ENCODE measurements around the gene OR5T2.
"Not testable (repeated sequence)": the region's sequence is repeated elsewhere in the genome, so short reads cannot be mapped to it uniquely, and the experiment has no call there.

The OR5T2 gene

DNA sequence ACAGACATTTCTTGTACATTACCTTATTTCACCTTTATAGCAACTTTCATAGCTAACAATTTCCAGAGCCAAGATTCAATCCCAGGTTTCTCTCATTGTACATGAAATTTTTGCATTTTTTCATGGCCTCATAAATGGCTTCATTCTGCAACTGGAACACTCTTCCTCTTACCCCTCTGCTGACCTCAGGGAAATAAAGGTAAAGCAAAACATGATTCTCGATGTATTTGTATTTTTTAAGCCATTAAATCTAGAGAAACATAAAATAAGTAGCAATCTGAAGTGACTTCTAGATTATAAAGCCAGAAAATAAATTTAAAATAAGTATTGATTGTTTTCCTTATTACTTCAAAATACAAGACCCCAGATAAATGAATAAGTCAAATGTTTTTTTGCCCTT is at the start of gene OR5T2:
TSS of gene OR5T2 (minus strand) at position 101 of the 400 bp plus-strand sequence. CDS start 1,193 bp downstream, outside the sequence.
- no peak within 1 kb of the TSS for H3K4me3 ChIP-seq (ENCODE audit: low read depth, low read length)
- no peak for DNase-seq (ENCODE audit: low read depth)
- TF ChIP-seq MYC (IDR thresholded peaks at IDR 0.05; ENCODE audit: low read depth, low read length) (no peak), POLR2A (IDR thresholded peaks at IDR 0.05; ENCODE audit: extremely low read depth, insufficient read length) (no peak)
- TF ChIP-seq, protein P1, sequence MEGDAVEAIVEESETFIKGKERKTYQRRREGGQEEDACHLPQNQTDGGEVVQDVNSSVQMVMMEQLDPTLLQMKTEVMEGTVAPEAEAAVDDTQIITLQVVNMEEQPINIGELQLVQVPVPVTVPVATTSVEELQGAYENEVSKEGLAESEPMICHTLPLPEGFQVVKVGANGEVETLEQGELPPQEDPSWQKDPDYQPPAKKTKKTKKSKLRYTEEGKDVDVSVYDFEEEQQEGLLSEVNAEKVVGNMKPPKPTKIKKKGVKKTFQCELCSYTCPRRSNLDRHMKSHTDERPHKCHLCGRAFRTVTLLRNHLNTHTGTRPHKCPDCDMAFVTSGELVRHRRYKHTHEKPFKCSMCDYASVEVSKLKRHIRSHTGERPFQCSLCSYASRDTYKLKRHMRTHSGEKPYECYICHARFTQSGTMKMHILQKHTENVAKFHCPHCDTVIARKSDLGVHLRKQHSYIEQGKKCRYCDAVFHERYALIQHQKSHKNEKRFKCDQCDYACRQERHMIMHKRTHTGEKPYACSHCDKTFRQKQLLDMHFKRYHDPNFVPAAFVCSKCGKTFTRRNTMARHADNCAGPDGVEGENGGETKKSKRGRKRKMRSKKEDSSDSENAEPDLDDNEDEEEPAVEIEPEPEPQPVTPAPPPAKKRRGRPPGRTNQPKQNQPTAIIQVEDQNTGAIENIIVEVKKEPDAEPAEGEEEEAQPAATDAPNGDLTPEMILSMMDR (IDR thresholded peaks at IDR 0.05; ENCODE audit: low read depth, low read length), result no peak
- TF ChIP-seq, protein P2, sequence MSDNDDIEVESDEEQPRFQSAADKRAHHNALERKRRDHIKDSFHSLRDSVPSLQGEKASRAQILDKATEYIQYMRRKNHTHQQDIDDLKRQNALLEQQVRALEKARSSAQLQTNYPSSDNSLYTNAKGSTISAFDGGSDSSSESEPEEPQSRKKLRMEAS (IDR thresholded peaks at IDR 0.05; ENCODE audit: low read depth, low read length), result no peak

DNA sequence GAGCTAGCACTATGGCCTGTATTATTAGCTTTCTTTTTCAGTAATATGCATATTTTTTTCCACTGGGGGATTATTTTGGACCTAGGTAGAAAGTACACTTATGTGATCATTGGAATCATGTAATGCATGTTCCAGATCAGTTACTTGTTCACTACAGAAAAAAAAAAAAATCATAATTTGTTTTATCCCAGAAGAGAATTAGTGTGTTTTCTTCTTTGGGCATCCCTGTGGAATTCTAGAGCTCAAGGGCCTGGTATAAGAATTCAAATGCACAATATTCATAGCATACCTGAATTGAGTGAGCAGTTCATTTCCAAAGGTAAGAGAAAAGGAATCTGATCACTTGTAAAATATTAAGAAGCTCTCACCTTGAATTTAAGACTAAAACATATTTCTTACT is 39.8 kb upstream of the OR5T2 start, which contains the start of gene OR5T1:
TSS of gene OR5T1 (plus strand) at position 301 of the 400 bp plus-strand sequence. CDS start 1,485 bp downstream, outside the sequence.
- DNase-seq (ENCODE audit: low read depth), result no peak
- no peak within 1 kb of the TSS for H3K4me3 ChIP-seq (ENCODE audit: low read depth, low read length)
- TF ChIP-seq POLR2A (IDR thresholded peaks at IDR 0.05; ENCODE audit: extremely low read depth, insufficient read length), result no peak
- TF ChIP-seq MYC (IDR thresholded peaks at IDR 0.05; ENCODE audit: low read depth, low read length), result no peak
- TF ChIP-seq, protein P1 (IDR thresholded peaks at IDR 0.05; ENCODE audit: low read depth, low read length), result no peak
- TF ChIP-seq, protein P2 (IDR thresholded peaks at IDR 0.05; ENCODE audit: low read depth, low read length), result no peak

DNA sequence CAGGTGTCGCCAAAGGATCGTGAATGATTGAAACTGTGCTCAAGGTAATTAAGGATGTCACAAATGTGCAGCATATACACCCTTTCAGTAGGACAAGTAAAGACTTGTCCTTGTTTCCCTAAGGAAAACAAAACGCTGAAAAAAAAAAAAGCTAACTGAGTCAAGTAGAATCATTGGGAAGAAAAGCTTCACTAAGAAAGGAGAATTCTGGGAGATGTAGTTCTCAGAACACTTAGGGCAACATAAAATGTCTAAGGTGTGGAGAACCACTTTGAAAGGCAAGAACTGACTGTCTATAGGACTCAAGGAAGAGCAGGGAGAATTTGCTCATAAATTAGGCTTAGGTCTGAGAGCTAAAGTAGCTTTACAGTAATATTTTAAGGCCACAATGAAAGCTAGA is 37.0 kb upstream of the OR5T2 start:
- H3K4me3 ChIP-seq (ENCODE audit: low read depth, low read length), result no peak overlapping the region
- TF ChIP-seq, protein P1 (IDR thresholded peaks at IDR 0.05; ENCODE audit: low read depth, low read length), result no peak
- no peak for TF ChIP-seq POLR2A (IDR thresholded peaks at IDR 0.05; ENCODE audit: extremely low read depth, insufficient read length)
- TF ChIP-seq, protein P2 (IDR thresholded peaks at IDR 0.05; ENCODE audit: low read depth, low read length), result no peak
- TF ChIP-seq MYC (IDR thresholded peaks at IDR 0.05; ENCODE audit: low read depth, low read length), result no peak
- DNase-seq (ENCODE audit: low read depth), result no peak

DNA sequence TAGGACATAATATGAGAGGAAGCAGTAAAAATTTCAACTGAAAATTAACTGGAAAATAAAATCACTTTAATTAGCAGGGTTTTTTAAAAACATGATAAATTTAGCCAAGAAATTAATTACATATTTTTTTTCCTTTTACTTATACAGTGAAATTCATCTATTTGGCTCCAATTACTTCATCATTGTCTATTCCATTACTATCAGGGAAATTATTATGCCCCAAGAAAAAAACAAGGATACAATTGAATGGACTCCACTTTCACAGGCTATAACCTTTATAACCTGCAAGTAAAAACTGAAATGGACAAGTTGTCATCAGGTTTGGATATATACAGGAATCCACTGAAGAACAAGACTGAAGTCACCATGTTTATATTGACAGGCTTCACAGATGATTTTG is 17.9 kb upstream of the OR5T2 start, which contains the start of gene OR5T3:
TSS of gene OR5T3 (plus strand) at position 301 of the 400 bp plus-strand sequence. CDS start at position 301, 0 bp downstream.
- no peak for DNase-seq (ENCODE audit: low read depth)
- no peak within 1 kb of the TSS for H3K4me3 ChIP-seq (ENCODE audit: low read depth, low read length)
- TF ChIP-seq, protein P2 (IDR thresholded peaks at IDR 0.05; ENCODE audit: low read depth, low read length), result no peak
- TF ChIP-seq POLR2A (IDR thresholded peaks at IDR 0.05; ENCODE audit: extremely low read depth, insufficient read length) (no peak), MYC (IDR thresholded peaks at IDR 0.05; ENCODE audit: low read depth, low read length) (no peak)
- TF ChIP-seq, protein P1 (IDR thresholded peaks at IDR 0.05; ENCODE audit: low read depth, low read length), result no peak

DNA sequence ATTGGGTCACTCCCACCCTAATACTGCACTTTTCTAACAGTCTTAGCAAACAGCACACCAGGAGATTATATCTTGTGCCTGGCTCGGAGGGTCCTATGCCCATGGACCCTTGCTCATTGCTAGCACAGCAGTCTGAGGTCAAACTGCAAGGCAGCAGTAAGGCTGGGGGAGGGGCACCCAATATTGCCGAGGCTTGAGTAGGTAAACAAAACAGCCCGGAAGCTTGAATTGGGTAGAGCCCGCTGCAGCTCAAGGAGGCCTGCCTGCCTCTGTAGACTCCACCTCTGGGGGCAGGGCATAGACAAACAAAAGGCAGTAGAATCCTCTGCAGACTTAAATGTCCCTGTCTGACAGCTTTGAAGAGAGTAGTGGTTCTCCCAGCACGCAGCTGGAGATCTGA is 14.3 kb downstream of the OR5T2 start:
- H3K4me3 ChIP-seq (ENCODE audit: low read depth, low read length); DNase-seq (ENCODE audit: low read depth): not testable (repeated sequence)

DNA sequence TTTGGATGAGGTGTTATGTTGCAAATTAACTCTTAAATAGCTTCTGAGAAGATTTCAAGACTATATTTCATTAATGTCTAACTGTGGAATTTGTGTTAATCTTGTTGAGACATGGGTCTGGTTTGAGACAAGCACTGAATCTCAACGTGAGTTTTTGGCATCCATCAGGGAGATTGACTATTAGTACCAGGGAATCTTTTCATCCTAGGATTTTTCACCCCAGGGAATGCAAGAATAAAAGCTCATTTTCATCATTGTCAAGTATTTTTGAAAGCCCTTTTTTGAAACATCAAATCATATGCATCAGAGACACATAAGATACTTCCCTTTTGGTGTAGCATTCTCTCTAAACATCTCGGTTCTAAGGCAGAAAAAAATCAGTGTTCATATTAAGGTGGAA is 19.5 kb downstream of the OR5T2 start:
- DNase-seq (ENCODE audit: low read depth), result no peak
- no peak overlapping the region for H3K4me3 ChIP-seq (ENCODE audit: low read depth, low read length)
- TF ChIP-seq POLR2A (IDR thresholded peaks at IDR 0.05; ENCODE audit: extremely low read depth, insufficient read length), result no peak
- no peak for TF ChIP-seq MYC (IDR thresholded peaks at IDR 0.05; ENCODE audit: low read depth, low read length)
- TF ChIP-seq, protein P2 (IDR thresholded peaks at IDR 0.05; ENCODE audit: low read depth, low read length), result no peak
- TF ChIP-seq, protein P1 (IDR thresholded peaks at IDR 0.05; ENCODE audit: low read depth, low read length), result no peak

Data from NB4 (cell line).